ENCODE data around the gene ESYT3. TPM values are rescaled to one million over a fixed set of nuclear protein-coding genes. Genes with fewer than 3 reads are reported as not detected.
"Not testable (repeated sequence)": the region's sequence is repeated elsewhere in the genome, so short reads cannot be mapped to it uniquely, and the experiment has no call there.

ESYT3 gene
- total RNA-seq, 1 donor from 2014 or later = not detected

- Mint-ChIP-seq H3K27ac (no peak overlapping the region), H3K4me3 (no peak overlapping the region), H3K9me3 (no peaks in the 10 kb centered on the region), H3K36me3 (ENCODE audit: low read depth) (no peaks in the 10 kb centered on the region), H3K27me3 (peaks cover 12% of the 10 kb centered on the region), H3K4me1 (no peaks in the 10 kb centered on the region)
- POLR2A ChIA-PET = no interaction called here
- no peak for TF ChIP-seq CTCF (IDR thresholded peaks at IDR 0.05)
- CTCF ChIA-PET = no interaction called here
- DNase-seq (no peak), ATAC-seq (ENCODE audit: low read depth) (no peak)
- intact Hi-C loops (cut with micrococcal nuclease) = no loop called here
Observed at GRCh38 chr3:138476526-138476925, 42.1 kb downstream of the ESYT3 start.

DNA sequence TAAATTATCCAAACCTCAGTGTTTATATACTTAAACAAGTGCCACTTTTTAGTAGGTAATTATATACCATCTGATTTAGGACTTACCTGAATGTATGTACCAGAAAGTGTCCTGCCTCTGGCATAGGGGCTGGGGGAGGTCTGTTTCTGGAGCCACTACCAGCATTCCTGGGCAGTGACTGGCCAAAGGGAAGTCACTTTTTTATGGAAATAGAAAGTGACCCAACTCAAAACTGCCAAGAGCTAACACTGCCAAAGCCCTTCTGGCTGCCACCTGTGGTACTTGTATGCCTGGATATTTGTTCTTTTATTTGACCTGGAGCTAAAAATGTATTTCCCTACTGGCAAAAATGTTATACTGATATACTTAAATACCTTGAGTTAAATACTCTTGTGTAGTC, 42.7 kb downstream of the ESYT3 start:
- ChIA-PET CTCF (no interaction called here), POLR2A (no interaction called here)
- TF ChIP-seq CTCF (IDR thresholded peaks at IDR 0.05) = no peak
- Mint-ChIP-seq H3K9me3 (no peaks in the 10 kb centered on the region), H3K4me3 (no peak overlapping the region), H3K27ac (no peak overlapping the region), H3K27me3 (peaks cover 12% of the 10 kb centered on the region), H3K4me1 (no peaks in the 10 kb centered on the region), H3K36me3 (ENCODE audit: low read depth) (no peaks in the 10 kb centered on the region)
- intact Hi-C loops (cut with micrococcal nuclease) = no loop called here
- no peak for DNase-seq
- no peak for ATAC-seq (ENCODE audit: low read depth)

DNA sequence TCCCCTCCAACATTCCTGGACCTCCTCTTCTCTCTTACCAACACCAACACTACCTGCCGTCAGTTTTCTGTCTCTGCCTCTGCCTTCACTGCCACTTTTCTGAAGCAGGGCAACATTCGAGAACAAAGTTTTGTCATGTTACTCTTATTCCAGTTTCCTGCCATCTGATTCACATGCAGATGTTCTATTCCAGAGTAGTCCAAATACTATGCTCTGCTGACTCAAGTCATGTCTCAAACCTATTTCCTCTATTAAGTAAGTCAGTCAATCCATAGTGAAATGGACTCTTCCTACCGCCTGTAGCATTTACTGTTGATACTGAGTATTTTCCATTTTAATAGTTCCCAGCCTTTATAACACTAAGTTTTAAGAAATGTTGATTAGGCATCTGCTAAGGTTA, 43.4 kb downstream of the ESYT3 start:
- no peak for TF ChIP-seq CTCF (IDR thresholded peaks at IDR 0.05)
- CTCF ChIA-PET = interaction anchor here (1.1 to 2.1 kb wide), 2 partner anchors 438 to 446 kb away, joined by 4 to 23 read pairs; no protein-coding TSS in a partner anchor
- POLR2A ChIA-PET = no interaction called here
- no peaks in the 10 kb centered on the region for H3K9me3 Mint-ChIP-seq
- ATAC-seq (ENCODE audit: low read depth) (no peak), DNase-seq (no peak)
- no peak overlapping the region for H3K4me3 Mint-ChIP-seq
- intact Hi-C loops (cut with micrococcal nuclease) = no loop called here
- no peak overlapping the region for H3K27ac Mint-ChIP-seq
- H3K27me3 Mint-ChIP-seq = peaks cover 12% of the 10 kb centered on the region
- H3K4me1 Mint-ChIP-seq = no peaks in the 10 kb centered on the region
- no peaks in the 10 kb centered on the region for H3K36me3 Mint-ChIP-seq (ENCODE audit: low read depth)

DNA sequence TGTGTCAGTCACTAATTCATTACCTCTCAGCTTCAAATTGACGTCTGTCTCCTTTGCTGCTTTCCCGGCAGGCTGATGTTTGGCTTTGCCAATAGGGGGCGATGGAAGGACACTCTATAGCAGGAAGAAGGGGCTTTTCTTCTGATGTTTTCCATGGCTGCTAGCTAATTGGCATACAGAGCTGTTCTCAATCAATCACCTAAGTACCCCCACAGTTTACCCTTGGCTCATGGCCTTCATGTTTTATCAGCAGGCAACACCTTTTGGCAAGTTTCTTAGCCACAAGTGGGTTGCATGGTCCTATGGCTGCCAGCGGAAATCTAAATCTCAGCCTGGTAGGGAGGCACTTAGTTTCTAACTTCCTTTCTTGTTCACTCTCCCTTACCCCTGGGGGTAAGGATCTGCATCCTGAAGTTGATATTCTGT, 45.0 kb downstream of the ESYT3 start:
- Mint-ChIP-seq H3K27ac (no peak overlapping the region), H3K27me3 (peaks cover 12% of the 10 kb centered on the region), H3K4me3 (no peak overlapping the region), H3K9me3 (no peaks in the 10 kb centered on the region), H3K4me1 (no peaks in the 10 kb centered on the region), H3K36me3 (ENCODE audit: low read depth) (no peaks in the 10 kb centered on the region)
- no peak for TF ChIP-seq CTCF (IDR thresholded peaks at IDR 0.05)
- ChIA-PET CTCF (interaction anchor here (1.0 to 2.1 kb wide), 5 partner anchors 112 to 444 kb away, joined by 3 to 23 read pairs (median 6); partner anchors contain the start of gene CEP70), POLR2A (no interaction called here)
- peak; percentile 34 for ATAC-seq (ENCODE audit: low read depth)
- DNase-seq = no peak
- intact Hi-C loops (cut with micrococcal nuclease) = loop anchor here (1.0 kb wide), 2 partner anchors 436 to 444 kb away; no protein-coding TSS in a partner anchor

GRCh38 chr3:138484672-138485071, 50.3 kb downstream of the ESYT3 start:
- H3K27me3 Mint-ChIP-seq; H3K36me3 Mint-ChIP-seq (ENCODE audit: low read depth); DNase-seq; POLR2A ChIA-PET; CTCF ChIA-PET; H3K4me3 Mint-ChIP-seq; H3K4me1 Mint-ChIP-seq; ATAC-seq (ENCODE audit: low read depth); H3K27ac Mint-ChIP-seq; intact Hi-C loops (cut with micrococcal nuclease): not testable (repeated sequence)
- H3K9me3 Mint-ChIP-seq = peaks cover 25% of the 10 kb centered on the region

DNA sequence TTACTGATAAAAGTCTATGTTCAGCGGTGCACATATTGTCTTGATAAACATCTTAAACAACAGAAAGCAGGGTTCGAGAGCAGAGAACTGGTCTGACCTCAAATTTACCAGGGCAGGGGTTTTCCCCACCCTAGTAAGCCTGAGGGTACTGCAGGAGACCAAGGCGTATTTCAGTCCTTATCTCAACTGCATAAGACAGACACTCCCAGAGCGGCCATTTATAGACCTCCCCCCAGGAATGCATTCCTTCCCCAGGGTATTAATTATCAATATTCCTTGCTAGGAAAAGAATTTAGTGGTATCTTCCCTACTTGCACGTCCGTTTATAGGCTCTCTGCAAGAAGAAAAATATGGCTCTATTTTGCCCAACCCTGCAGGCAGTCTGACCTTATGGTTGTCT, 52.2 kb downstream of the ESYT3 start:
- H3K9me3 Mint-ChIP-seq = peaks cover 25% of the 10 kb centered on the region
- H3K27me3 Mint-ChIP-seq; POLR2A ChIA-PET; H3K4me3 Mint-ChIP-seq; H3K27ac Mint-ChIP-seq; DNase-seq; intact Hi-C loops (cut with micrococcal nuclease); H3K36me3 Mint-ChIP-seq (ENCODE audit: low read depth); CTCF ChIA-PET; ATAC-seq (ENCODE audit: low read depth); H3K4me1 Mint-ChIP-seq: not testable (repeated sequence)
